Measurements from ENCODE around the gene LIMCH1.

- TF ChIP-seq, protein P1, sequence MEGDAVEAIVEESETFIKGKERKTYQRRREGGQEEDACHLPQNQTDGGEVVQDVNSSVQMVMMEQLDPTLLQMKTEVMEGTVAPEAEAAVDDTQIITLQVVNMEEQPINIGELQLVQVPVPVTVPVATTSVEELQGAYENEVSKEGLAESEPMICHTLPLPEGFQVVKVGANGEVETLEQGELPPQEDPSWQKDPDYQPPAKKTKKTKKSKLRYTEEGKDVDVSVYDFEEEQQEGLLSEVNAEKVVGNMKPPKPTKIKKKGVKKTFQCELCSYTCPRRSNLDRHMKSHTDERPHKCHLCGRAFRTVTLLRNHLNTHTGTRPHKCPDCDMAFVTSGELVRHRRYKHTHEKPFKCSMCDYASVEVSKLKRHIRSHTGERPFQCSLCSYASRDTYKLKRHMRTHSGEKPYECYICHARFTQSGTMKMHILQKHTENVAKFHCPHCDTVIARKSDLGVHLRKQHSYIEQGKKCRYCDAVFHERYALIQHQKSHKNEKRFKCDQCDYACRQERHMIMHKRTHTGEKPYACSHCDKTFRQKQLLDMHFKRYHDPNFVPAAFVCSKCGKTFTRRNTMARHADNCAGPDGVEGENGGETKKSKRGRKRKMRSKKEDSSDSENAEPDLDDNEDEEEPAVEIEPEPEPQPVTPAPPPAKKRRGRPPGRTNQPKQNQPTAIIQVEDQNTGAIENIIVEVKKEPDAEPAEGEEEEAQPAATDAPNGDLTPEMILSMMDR (IDR thresholded peaks at IDR 0.05) = no peak
- no peak for TF ChIP-seq POLR2AphosphoS5 (IDR thresholded peaks at IDR 0.05)
Measured at GRCh38 chr4:41658163-41658562, 120.2 kb downstream of the LIMCH1 start.
